Ishikawa (cell line): ENCODE data around the gene TTC34.

Source experiments
- CEBPB ChIP-seq: IDR thresholded peaks from 2 replicates; pipeline ENCODE4 v1.6.1; 2012
- CREB1 ChIP-seq: IDR thresholded peaks from 2 replicates; pipeline ENCODE4 v1.6.1; 2012; ENCODE audit warnings: low read depth
- EGR1 ChIP-seq: IDR thresholded peaks from 2 replicates; pipeline ENCODE4 v1.6.1; 2012
- EP300 ChIP-seq: IDR thresholded peaks from 2 replicates; pipeline ENCODE4 v1.6.1; 2012; ENCODE audit warnings: borderline replicate concordance
- FOXM1 ChIP-seq: IDR thresholded peaks from 2 replicates; pipeline ENCODE4 v1.6.1; 2012; ENCODE audit warnings: low read depth, borderline replicate concordance
- NFIC ChIP-seq: IDR thresholded peaks from 2 replicates; pipeline ENCODE4 v1.6.1; 2012
- RAD21 ChIP-seq: IDR thresholded peaks from 2 replicates; pipeline ENCODE4 v1.6.1; 2012; ENCODE audit warnings: low read depth
- TAF1 ChIP-seq: IDR thresholded peaks from 2 replicates; pipeline ENCODE4 v1.6.1; 2012; ENCODE audit warnings: low read depth, mild to moderate bottlenecking
- TCF12 ChIP-seq: IDR thresholded peaks from 2 replicates; pipeline ENCODE4 v1.6.1; 2012; ENCODE audit warnings: low read depth
- TEAD4 ChIP-seq: IDR thresholded peaks from 2 replicates; pipeline ENCODE4 v1.6.1; 2012
- USF1 ChIP-seq: IDR thresholded peaks from 2 replicates; pipeline ENCODE4 v1.6.1; 2012
- YY1 ChIP-seq: IDR thresholded peaks from 2 replicates; pipeline ENCODE4 v1.6.1; 2012; ENCODE audit warnings: low read depth
- ZBTB7A ChIP-seq: IDR thresholded peaks from 2 replicates; pipeline ENCODE4 v1.6.1; 2012; ENCODE audit warnings: low read depth
- TF ChIP-seq, protein P1 (sequence below): IDR thresholded peaks from 2 replicates; pipeline ENCODE4 v1.6.1; 2012; ENCODE audit warnings: low read depth, mild to moderate bottlenecking
- TF ChIP-seq, protein P2 (sequence below): IDR thresholded peaks from 2 replicates; pipeline ENCODE4 v1.6.1; 2012

Gene TTC34

GRCh38 chr1:2817784-2818564 is 16.5 kb upstream of the TTC34 start:
- no peak for TF ChIP-seq CEBPB
- no peak for TF ChIP-seq FOXM1
- no peak for TF ChIP-seq TEAD4
- TF ChIP-seq CREB1, result no peak
- no peak for TF ChIP-seq ZBTB7A
- TF ChIP-seq RAD21, result no peak
- TF ChIP-seq, protein P1, sequence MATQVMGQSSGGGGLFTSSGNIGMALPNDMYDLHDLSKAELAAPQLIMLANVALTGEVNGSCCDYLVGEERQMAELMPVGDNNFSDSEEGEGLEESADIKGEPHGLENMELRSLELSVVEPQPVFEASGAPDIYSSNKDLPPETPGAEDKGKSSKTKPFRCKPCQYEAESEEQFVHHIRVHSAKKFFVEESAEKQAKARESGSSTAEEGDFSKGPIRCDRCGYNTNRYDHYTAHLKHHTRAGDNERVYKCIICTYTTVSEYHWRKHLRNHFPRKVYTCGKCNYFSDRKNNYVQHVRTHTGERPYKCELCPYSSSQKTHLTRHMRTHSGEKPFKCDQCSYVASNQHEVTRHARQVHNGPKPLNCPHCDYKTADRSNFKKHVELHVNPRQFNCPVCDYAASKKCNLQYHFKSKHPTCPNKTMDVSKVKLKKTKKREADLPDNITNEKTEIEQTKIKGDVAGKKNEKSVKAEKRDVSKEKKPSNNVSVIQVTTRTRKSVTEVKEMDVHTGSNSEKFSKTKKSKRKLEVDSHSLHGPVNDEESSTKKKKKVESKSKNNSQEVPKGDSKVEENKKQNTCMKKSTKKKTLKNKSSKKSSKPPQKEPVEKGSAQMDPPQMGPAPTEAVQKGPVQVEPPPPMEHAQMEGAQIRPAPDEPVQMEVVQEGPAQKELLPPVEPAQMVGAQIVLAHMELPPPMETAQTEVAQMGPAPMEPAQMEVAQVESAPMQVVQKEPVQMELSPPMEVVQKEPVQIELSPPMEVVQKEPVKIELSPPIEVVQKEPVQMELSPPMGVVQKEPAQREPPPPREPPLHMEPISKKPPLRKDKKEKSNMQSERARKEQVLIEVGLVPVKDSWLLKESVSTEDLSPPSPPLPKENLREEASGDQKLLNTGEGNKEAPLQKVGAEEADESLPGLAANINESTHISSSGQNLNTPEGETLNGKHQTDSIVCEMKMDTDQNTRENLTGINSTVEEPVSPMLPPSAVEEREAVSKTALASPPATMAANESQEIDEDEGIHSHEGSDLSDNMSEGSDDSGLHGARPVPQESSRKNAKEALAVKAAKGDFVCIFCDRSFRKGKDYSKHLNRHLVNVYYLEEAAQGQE, result no peak

- no peak for TF ChIP-seq ZBTB7A
Measured at GRCh38 chr1:2816786-2817185, 15.3 kb upstream of the TTC34 start.

GRCh38 chr1:2815551-2815950 is 14.1 kb upstream of the TTC34 start:
- TF ChIP-seq CREB1 (no peak), TEAD4 (no peak), EGR1 (no peak)

- no peak for TF ChIP-seq TEAD4
- no peak for TF ChIP-seq RAD21
- TF ChIP-seq TAF1, result no peak
- TF ChIP-seq YY1, result no peak
- TF ChIP-seq EP300, result no peak
Measured at GRCh38 chr1:2814511-2815075, 13.1 kb upstream of the TTC34 start.

GRCh38 chr1:2812939-2813653 is 11.6 kb upstream of the TTC34 start:
- TF ChIP-seq EGR1 (no peak), NFIC (no peak), USF1 (no peak), YY1 (no peak), TEAD4 (no peak)

DNA sequence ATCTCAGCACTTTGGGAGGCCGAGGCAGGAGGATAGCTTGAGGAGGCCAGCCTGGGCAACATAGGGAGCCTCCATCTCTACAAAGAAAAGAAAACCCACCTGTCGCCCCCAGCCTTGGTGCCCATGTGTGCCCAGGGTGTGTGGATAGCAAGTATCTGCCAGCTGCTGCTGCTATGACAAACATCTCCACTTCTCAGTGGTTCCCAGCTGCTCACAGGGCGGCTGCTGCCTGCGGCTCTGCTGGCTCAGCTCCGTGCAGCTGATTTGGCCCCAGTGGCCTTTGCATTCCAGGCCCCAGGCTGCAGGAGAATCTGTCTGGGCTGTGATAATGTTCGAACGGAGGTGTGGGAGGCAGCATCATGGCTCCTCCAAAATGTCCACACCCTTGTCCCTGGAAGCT is 10.6 kb upstream of the TTC34 start:
- TF ChIP-seq USF1 (no peak), EGR1 (no peak), YY1 (no peak), NFIC (no peak), CEBPB (no peak), CREB1 (no peak), TEAD4 (no peak), EP300 (no peak), TAF1 (no peak), FOXM1 (no peak), TCF12 (no peak), ZBTB7A (no peak)
- TF ChIP-seq, protein P2, sequence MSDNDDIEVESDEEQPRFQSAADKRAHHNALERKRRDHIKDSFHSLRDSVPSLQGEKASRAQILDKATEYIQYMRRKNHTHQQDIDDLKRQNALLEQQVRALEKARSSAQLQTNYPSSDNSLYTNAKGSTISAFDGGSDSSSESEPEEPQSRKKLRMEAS, result no peak
- TF ChIP-seq, protein P1, result no peak

GRCh38 chr1:2811533-2811918 is 10.0 kb upstream of the TTC34 start:
- TF ChIP-seq FOXM1 (no peak), TCF12 (no peak), EP300 (no peak), TAF1 (no peak), ZBTB7A (no peak), NFIC (no peak), TEAD4 (no peak), YY1 (no peak), CREB1 (no peak), USF1 (no peak), EGR1 (no peak), CEBPB (no peak), RAD21 (no peak)
- TF ChIP-seq, protein P1, result no peak
- TF ChIP-seq, protein P2, result no peak
